Gastroesophageal sphincter (tissue), 3 donors: ENCODE measurements around the gene HUNK.

Source experiments
- CTCF ChIP-seq, 4 experiments: fragments of 200-600 bp in 2 of 4; fragments of 450-650 bp in 2 of 4; sonication (generic) in 1 of 4; IDR thresholded peaks; one replicate each; pipeline ENCODE4 v1.5.1; 2017 to 2019; ENCODE audit warnings: antibody characterized with exemption in 4 of 4, mild to moderate bottlenecking in 2 of 4, moderate library complexity in 2 of 4
- EP300 ChIP-seq: sonication (generic); formaldehyde crosslinking; IDR thresholded peaks from one replicate; pipeline ENCODE4 v1.6.1; 2017; ENCODE audit warnings: antibody characterized with exemption, mild to moderate bottlenecking

GRCh38 chr21:31873275-31873695 is 465 bp downstream of the HUNK start:
- TF ChIP-seq CTCF (IDR thresholded peaks at IDR 0.05) (no peak), EP300 (no peak)
